Measurements from ENCODE around the gene NELL2. TPM values are rescaled to one million over a fixed set of nuclear protein-coding genes. Genes with fewer than 3 reads are reported as not detected.

NELL2 gene
- total and polyA plus RNA-seq, 11 donors = 0.04 to 1.8 (median 0.77) TPM; not detected in 3

GRCh38 chr12:44460261-44460660 is 415.9 kb downstream of the NELL2 start:
- Histone ChIP-seq H3K9me3 (no peaks in the 10 kb centered on the region), H3K4me1 (no peaks in the 10 kb centered on the region), H3K36me3 (no peaks in the 10 kb centered on the region), H3K27me3 (no peaks in the 10 kb centered on the region), H3K27ac (no peak overlapping the region), H3K4me3 (no peak overlapping the region)
- TF ChIP-seq CTCF (IDR thresholded peaks at IDR 0.05) (no peak), POLR2A (IDR thresholded peaks at IDR 0.05) (no peak)
- ATAC-seq (no peak), DNase-seq (no peak)
- WGBS, 4 donors = 63 to 76% (median 72%) methylated on average over 3 of the region's 3 CpGs
- intact Hi-C loops (cut with DNase I) = no loop called here

- Histone ChIP-seq H3K27me3 (no peaks in the 10 kb centered on the region), H3K4me3 (no peak overlapping the region), H3K9me3 (no peaks in the 10 kb centered on the region), H3K4me1 (no peaks in the 10 kb centered on the region), H3K36me3 (no peaks in the 10 kb centered on the region), H3K27ac (no peak overlapping the region)
- WGBS, 4 donors = 62 to 85% (median 82%) methylated on average over 3 of the region's 3 CpGs
- ATAC-seq (no peak), DNase-seq (no peak)
- intact Hi-C loops (cut with DNase I) = no loop called here
- TF ChIP-seq POLR2A (IDR thresholded peaks at IDR 0.05) (no peak), CTCF (IDR thresholded peaks at IDR 0.05) (no peak)
Observed at GRCh38 chr12:44459569-44459968, 416.5 kb downstream of the NELL2 start.

Other genes starting within 250 kb of the NELL2 start
- under 1 TPM in 2 of 9 donors, not detected in 7; 0.32 to 0.45 TPM for gene DBX2, start 174.8 kb upstream of the NELL2 start, total RNA-seq
- not detected for gene DBX2, start 174.8 kb upstream of the NELL2 start, polyA plus RNA-seq